ENCODE measurements around the gene IL36B.
A peak's percentile ranks its signal among the peaks of the same experiment; 100 is the strongest.
"Not testable (repeated sequence)": the region's sequence is repeated elsewhere in the genome, so short reads cannot be mapped to it uniquely, and the experiment has no call there.

The IL36B gene

DNA sequence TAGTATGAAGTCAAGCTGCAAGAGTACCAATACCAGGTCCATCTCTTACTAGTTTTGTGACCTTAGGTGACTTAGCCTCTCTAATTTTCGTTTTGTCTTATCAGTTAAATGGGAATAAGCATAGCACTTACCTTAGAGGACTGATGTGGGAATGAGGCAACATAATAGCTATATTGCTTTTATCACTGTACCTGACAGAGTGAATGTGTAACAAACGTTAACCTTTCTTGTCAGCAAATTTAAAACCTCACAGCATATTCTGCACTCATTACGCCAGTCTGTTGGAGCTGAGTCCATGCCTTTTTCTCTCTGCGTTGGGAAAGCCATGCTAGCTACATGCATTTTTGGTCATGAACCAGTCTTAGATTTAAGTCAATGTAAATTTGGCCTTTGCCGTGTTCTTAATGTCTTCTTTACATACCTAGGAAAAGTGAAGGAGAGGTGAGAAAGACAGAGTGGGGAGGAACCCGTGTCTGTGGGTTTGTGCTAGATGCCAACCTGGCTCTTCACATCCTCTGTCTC lies at the start of gene IL36B:
Gene IL36B, minus strand, starts transcription at position 472 of the 522 bp plus-strand sequence.
- H3K9me3 ChIP-seq (replicated peaks in 1 of 11), result peaks cover 41 to 64% (median 50%) of the 10 kb centered on the region in 11 experiments

DNA sequence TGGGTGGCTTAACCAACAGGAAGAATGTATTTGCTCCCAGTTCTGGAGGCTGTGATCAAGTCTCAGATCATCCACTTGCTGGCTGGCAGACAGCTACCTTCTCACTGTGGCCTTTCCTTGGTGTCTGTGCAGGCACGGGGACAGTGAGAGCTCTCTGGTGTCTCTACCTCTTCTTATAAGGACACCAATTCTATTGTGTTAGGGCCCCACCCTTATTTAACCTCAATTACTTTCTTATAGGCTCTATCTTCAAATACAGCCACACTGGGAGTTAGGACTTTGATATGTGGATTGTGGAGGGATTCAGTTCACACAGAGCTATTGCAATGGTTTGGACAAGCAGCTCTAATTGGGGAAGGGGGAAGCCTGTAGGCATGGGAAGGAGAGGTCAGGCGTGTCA lies 49.5 kb upstream of the IL36B start:
- H3K36me3 ChIP-seq, result no peaks in the 10 kb centered on the region
- H3K27me3 ChIP-seq, result no peaks in the 10 kb centered on the region
- H3K4me2 ChIP-seq, result no peak overlapping the region
- H3K9ac ChIP-seq, result no peak overlapping the region
- H3K9me3 ChIP-seq (replicated peaks in 1 of 11), result peaks cover 5 to 25% (median 15%) of the 10 kb centered on the region in 11 experiments; a peak in 16 of 22 replicates
- H3K27ac ChIP-seq, result no peak overlapping the region
- no peak for TF ChIP-seq Cebpa-rat (IDR thresholded peaks at IDR 0.05)
- H3K4me3 ChIP-seq, result no peak overlapping the region
- no peaks in the 10 kb centered on the region for H4K20me1 ChIP-seq
- peaks cover 0 to 41% (median 0%) of the 10 kb centered on the region in 10 experiments; a peak in 7 of 20 replicates for H3K4me1 ChIP-seq

More for the DNA sequence above, at the start of gene IL36B:
- Histone ChIP-seq H3K27ac (no peak within 1 kb of the TSS), H3K4me3 (no peak within 1 kb of the TSS), H4K20me1 (no peaks in the 10 kb centered on the region), H3K4me1 (no peaks in the 10 kb centered on the region), H3K9ac (no peak within 1 kb of the TSS), H3K27me3 (no peaks in the 10 kb centered on the region), H3K36me3 (0 out of 22 replicates have a peak, but pooled peaks cover 0 to 5% (median 0%) of the 10 kb centered on the region in 11 experiments), H3K4me2 (no peak within 1 kb of the TSS)
- TF ChIP-seq Cebpa-rat (IDR thresholded peaks at IDR 0.05), result no peak

DNA sequence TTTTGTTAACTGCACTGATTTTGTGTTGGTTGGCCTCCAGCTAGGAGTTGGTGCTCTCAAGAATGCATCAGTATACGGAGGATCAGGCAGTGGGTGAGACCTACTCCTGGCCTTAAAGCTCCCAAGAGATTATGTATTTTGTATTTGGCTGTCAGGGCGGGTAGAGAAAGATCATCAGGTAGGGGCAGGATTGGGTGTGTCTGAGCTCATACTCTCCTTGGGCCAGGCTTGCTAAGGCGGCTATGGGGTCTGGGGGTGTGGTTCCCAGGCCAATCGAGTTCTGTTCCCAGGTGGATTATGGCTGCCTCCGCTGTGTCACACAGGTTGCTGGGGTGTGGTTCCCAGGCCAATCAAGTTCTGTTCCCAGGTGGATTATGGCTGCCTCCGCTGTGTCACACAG lies 45.9 kb upstream of the IL36B start:
- Histone ChIP-seq H3K27me3 (no peaks in the 10 kb centered on the region), H3K4me2 (peak overlapping the region in 4 of 11 experiments; percentile 4 to 52 (median 22); a peak in 5 of 22 replicates), H3K36me3 (no peaks in the 10 kb centered on the region), H3K4me3 (no peak overlapping the region), H3K9me3 (replicated peaks in 1 of 11) (peaks cover 8 to 44% (median 19%) of the 10 kb centered on the region in 11 experiments; a peak in 19 of 22 replicates), H3K9ac (no peak overlapping the region), H4K20me1 (no peaks in the 10 kb centered on the region), H3K27ac (peak overlapping the region in 1 of 11 experiments; percentile 0; a peak in 1 of 22 replicates), H3K4me1 (peaks cover 0 to 26% (median 0%) of the 10 kb centered on the region in 10 experiments; a peak in 7 of 20 replicates)
- TF ChIP-seq Cebpa-rat (IDR thresholded peaks at IDR 0.05), result no peak

DNA sequence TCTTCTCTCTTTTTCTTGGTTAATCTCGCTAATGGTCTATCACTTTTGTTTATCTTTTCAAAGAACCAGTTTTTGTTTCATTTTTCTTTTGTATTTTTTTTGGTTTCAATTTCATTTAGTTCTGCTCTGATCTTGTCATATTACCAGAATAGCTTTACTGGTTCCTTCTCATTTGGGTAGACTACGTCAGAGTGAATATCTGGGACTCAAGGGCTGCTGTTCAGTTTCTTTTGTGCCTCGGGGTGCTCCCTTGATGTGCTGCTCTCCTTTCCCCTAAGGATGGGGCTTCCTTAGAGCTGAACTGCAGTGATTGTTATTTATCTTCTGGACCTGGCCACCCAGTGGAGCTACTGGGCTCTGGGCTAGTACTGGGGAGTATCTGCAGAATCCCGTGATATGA lies 45.4 kb upstream of the IL36B start:
- no peaks in the 10 kb centered on the region for H3K27me3 ChIP-seq
- no peak overlapping the region for H3K9ac ChIP-seq
- H4K20me1 ChIP-seq, result no peaks in the 10 kb centered on the region
- H3K4me3 ChIP-seq, result no peak overlapping the region
- H3K9me3 ChIP-seq (replicated peaks in 1 of 11), result peaks cover 8 to 44% (median 19%) of the 10 kb centered on the region in 11 experiments; a peak in 19 of 22 replicates
- peaks cover 0 to 25% (median 0%) of the 10 kb centered on the region in 10 experiments; a peak in 7 of 20 replicates for H3K4me1 ChIP-seq
- TF ChIP-seq Cebpa-rat (IDR thresholded peaks at IDR 0.05), result no peak
- H3K4me2 ChIP-seq, result peak overlapping the region in 4 of 11 experiments; percentile 4 to 52 (median 22); a peak in 5 of 22 replicates
- no peaks in the 10 kb centered on the region for H3K36me3 ChIP-seq
- H3K27ac ChIP-seq, result peak overlapping the region in 1 of 11 experiments; percentile 0; a peak in 1 of 22 replicates

DNA sequence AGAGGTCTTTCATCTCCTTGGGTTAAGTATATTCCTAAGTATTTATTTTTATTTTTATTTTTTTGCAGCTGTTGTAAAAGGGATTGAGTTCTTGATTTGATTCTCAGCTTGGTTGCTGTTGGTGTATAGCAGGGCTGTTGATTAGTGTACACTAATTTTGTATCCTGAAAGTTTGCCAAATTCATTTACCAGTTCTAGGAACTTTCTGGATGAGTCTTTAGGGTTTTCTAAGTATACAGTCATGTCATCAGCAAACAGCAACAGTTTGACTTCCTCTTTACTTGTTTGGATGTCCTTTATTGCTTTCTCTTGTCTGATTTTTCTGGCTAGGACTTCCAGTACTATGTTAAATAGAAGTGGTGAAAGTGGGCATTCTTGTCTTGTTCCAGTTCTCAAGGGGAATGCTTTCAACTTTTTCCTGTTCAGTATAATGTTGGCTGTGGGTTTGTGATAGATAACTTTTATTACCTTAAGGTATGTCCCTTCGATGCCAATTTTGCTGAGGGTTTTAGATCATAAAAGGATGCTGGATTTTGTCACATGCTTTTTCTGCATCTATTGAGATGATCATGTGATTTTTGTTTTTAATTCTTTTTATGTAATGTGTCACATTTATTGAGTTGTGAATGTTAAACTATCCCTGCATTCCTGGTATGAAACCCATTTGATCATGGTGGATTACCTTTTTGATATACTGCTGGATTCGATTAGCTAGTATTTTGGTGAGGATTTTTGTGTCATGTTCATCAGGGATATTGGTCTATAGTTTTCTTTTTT lies 44.4 kb upstream of the IL36B start:
- not testable (repeated sequence) for H3K36me3 ChIP-seq, H3K9ac ChIP-seq, H3K4me3 ChIP-seq, H3K27me3 ChIP-seq, H4K20me1 ChIP-seq
- Histone ChIP-seq H3K4me2 (peak overlapping the region in 3 of 11 experiments; percentile 18 to 52 (median 23); a peak in 4 of 22 replicates), H3K27ac (peak overlapping the region in 2 of 11 experiments; percentile 29 to 50; a peak in 2 of 22 replicates), H3K9me3 (replicated peaks in 1 of 11) (peaks cover 8 to 41% (median 19%) of the 10 kb centered on the region in 11 experiments; a peak in 19 of 22 replicates), H3K4me1 (peaks cover 0 to 26% (median 0%) of the 10 kb centered on the region in 10 experiments; a peak in 7 of 20 replicates)

DNA sequence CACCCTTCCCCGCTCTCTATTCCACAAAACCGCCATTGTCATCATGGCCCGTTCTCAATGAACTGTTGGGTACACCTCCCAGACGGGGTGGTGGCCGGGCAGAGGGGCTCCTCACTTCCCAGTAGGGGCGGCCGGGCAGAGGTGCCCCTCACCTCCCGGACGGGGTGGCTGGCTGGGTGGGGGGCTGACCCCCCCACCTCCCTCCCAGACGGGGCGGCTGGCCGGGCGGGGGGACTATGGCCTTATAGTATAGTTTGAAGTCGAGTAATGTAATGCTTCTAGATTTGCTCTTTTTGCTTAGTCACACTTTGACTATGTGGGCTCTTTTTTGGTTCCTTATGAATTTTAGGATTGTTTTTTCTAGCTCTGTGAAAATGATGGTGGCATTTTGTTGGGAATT lies 43.6 kb upstream of the IL36B start:
- Histone ChIP-seq H3K27ac (peak overlapping the region in 2 of 11 experiments; percentile 29 to 50; a peak in 2 of 22 replicates), H3K4me2 (peak overlapping the region in 3 of 11 experiments; percentile 18 to 52 (median 23); a peak in 4 of 22 replicates), H3K9me3 (replicated peaks in 1 of 11) (peaks cover 8 to 39% (median 19%) of the 10 kb centered on the region in 11 experiments; a peak in 19 of 22 replicates), H3K4me1 (peaks cover 0 to 34% (median 0%) of the 10 kb centered on the region in 10 experiments; a peak in 7 of 20 replicates)
- H3K36me3 ChIP-seq, H3K4me3 ChIP-seq, H3K27me3 ChIP-seq, H4K20me1 ChIP-seq, H3K9ac ChIP-seq: not testable (repeated sequence)

DNA sequence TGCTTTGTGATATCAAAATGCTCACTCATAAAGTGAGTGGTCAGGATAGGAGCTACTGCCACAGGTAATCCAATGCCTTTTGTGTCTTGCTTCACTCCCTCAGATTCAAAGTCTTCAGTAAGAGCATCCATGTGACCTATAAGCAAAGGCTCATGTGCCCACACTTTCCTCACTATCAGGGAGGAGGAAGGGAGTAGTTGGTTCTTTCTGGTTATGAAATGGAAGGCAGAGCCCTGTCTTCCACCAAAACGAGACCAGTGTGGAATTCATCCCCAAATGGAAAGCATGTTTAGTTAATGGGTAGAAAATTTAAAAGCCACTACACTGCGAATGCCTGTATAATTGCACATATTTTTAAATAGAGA lies 40.9 kb upstream of the IL36B start:
- H3K9me3 ChIP-seq (replicated peaks in 1 of 11), result peaks cover 3 to 32% (median 16%) of the 10 kb centered on the region in 11 experiments; a peak in 17 of 22 replicates
- H3K4me3 ChIP-seq, result no peak overlapping the region
- no peak overlapping the region for H3K27ac ChIP-seq
- H3K36me3 ChIP-seq, result no peaks in the 10 kb centered on the region
- no peaks in the 10 kb centered on the region for H3K27me3 ChIP-seq
- H3K4me1 ChIP-seq, result peaks cover 0 to 61% (median 4%) of the 10 kb centered on the region in 10 experiments; a peak in 9 of 20 replicates
- H4K20me1 ChIP-seq, result no peaks in the 10 kb centered on the region
- peak overlapping the region in 1 of 11 experiments; percentile 7; a peak in 1 of 22 replicates for H3K4me2 ChIP-seq
- no peak for TF ChIP-seq Cebpa-rat (IDR thresholded peaks at IDR 0.05)
- no peak overlapping the region for H3K9ac ChIP-seq

DNA sequence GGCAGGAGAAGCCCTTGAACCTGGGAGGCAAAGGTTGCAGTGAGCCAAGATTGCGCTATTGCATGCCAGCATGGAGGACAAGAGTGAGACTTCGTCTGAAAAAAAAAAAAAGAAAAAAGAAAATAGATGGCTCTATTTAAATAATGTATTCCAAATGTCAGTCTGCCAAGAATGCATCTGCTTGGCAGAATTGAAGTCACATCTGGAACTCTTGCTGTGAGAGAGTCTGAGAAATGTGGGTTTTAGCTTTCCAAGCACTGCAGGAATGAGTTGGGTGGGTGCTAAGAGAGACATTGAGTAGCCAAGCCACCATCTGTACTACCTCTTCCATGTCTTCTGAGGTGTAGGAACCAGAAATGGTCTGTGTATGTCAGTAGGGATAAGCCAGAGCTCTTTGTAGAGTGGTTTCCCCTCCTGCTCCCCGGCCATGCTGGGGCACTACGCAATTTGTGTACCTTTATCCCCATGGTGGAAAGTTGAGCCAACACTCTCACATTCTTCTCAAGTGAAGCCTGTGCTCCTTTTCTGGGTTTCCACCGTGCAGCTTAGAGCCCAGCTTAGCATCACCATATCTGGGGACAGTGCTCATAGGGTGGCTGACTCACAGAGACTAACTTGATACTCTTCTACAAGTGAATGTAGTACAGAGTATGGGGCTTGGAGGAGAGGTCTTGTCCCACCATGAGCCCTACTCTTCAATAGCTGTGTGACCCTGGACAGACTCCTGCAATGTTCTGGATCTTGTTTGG lies 40.4 kb upstream of the IL36B start:
- H3K27ac ChIP-seq, result no peak overlapping the region
- no peaks in the 10 kb centered on the region for H3K36me3 ChIP-seq
- TF ChIP-seq Cebpa-rat (IDR thresholded peaks at IDR 0.05), result no peak
- H3K9me3 ChIP-seq (replicated peaks in 1 of 11), result peaks cover 3 to 27% (median 16%) of the 10 kb centered on the region in 11 experiments; a peak in 16 of 22 replicates
- peak overlapping the region in 1 of 11 experiments; percentile 7; a peak in 1 of 22 replicates for H3K4me2 ChIP-seq
- H3K9ac ChIP-seq, result no peak overlapping the region
- H3K4me1 ChIP-seq, result peaks cover 0 to 61% (median 4%) of the 10 kb centered on the region in 10 experiments; a peak in 9 of 20 replicates
- H3K27me3 ChIP-seq, result no peaks in the 10 kb centered on the region
- H3K4me3 ChIP-seq, result no peak overlapping the region
- H4K20me1 ChIP-seq, result no peaks in the 10 kb centered on the region

Data from BLaER1 treated with 17β-estradiol and CSF1 and Interleukin-3, amounts not matched to agents 10 nM and 100 nM (cell line).